Spleen (tissue), 7 donors: ENCODE results near the gene FRMPD2.

Experiments
- POLR2AphosphoS5 ChIP-seq, 3 donors: sonication (generic); formaldehyde crosslinking; IDR thresholded peaks; one replicate each; pipeline ENCODE4 v1.5.1; 2017; ENCODE audit warnings: antibody characterized with exemption in 3 of 3
- TF ChIP-seq, protein P1 (sequence below), 11 experiments: fragments of 200-600 bp in 7 of 11; fragments of 450-650 bp in 4 of 11; sonication (generic) in 4 of 11; IDR thresholded peaks in 8 of 11; conservative IDR thresholded peaks in 3 of 11; 1 replicate in 7 of 11; 2 replicates in 4 of 11; pipeline versions ENCODE4 v1.4.0 to v1.8.0; 2016 to 2021; ENCODE audit warnings: antibody characterized with exemption in 11 of 11, inconsistent platforms in 4 of 11, mild to moderate bottlenecking in 1 of 11
- donor health status: DM: no; HTN: no; CAD: no; lungs with moderate emphysema.
- donor health status: DM: no; HTN: no; CAD: no.
- donor health status: DM: no; HTN: no; CAD: no.

DNA sequence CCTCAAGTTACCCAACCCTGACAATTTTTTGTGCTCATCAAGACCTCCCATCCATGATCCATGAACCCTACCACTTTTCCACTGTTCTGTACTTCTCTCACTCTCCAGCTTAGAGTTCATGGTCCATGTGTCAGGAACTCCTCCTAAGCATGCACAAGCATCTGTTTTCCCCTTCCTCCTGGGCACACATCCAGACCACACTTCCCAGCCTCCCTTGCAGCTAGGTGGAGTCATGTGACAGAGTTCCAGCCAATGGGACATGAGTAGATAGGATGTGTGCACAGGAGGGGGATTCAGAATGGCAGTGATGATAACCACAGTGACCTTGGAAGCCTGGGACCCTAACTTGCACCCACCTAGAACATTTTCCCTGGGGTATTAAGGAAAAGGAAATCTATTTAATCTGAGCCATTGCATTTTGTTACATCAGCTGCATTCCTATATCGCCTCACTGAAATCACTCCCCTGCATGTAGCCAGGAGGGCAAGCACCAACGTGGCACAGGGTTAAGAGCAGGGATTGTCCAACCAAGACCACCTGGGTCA is 9.6 kb upstream of the FRMPD2 start:
- TF ChIP-seq POLR2AphosphoS5 (IDR thresholded peaks at IDR 0.05): no peak
- TF ChIP-seq, protein P1, sequence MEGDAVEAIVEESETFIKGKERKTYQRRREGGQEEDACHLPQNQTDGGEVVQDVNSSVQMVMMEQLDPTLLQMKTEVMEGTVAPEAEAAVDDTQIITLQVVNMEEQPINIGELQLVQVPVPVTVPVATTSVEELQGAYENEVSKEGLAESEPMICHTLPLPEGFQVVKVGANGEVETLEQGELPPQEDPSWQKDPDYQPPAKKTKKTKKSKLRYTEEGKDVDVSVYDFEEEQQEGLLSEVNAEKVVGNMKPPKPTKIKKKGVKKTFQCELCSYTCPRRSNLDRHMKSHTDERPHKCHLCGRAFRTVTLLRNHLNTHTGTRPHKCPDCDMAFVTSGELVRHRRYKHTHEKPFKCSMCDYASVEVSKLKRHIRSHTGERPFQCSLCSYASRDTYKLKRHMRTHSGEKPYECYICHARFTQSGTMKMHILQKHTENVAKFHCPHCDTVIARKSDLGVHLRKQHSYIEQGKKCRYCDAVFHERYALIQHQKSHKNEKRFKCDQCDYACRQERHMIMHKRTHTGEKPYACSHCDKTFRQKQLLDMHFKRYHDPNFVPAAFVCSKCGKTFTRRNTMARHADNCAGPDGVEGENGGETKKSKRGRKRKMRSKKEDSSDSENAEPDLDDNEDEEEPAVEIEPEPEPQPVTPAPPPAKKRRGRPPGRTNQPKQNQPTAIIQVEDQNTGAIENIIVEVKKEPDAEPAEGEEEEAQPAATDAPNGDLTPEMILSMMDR (IDR thresholded peaks at IDR 0.05 in 8 of 11, conservative IDR thresholded peaks at IDR 0.05 in 3 of 11): no peak
